HG02610 (cell line): ENCODE results near the gene ADGRG4.

Source experiments
- ATAC-seq: cut with Tn5 transposase; IDR thresholded peaks from one replicate; pipeline ENCODE4 v1.9.1; 2021; ENCODE audit warnings: mild to moderate bottlenecking, moderate library complexity; ENCODE audit not compliant: unreplicated experiment

ADGRG4 gene

DNA sequence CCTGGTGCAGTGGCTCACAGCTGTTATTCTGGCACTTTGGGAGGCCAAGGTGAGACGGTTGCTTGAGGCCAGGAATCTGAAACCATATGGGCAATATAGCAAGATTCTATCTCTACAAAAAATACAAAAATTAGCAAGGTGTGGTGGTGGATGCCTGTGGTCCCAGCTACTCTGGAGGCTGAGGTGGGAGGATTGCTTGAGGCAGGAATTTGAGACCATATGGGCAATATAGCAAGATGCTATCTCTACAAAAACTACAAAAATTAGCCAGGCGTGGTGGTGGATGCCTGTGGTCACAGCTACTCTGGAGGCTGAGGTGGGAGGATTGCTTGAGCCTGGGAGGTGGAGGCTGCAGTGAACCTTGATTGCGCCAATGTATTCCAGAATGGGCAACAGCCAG is 2.3 kb downstream of the ADGRG4 start:
- no peak for ATAC-seq

DNA sequence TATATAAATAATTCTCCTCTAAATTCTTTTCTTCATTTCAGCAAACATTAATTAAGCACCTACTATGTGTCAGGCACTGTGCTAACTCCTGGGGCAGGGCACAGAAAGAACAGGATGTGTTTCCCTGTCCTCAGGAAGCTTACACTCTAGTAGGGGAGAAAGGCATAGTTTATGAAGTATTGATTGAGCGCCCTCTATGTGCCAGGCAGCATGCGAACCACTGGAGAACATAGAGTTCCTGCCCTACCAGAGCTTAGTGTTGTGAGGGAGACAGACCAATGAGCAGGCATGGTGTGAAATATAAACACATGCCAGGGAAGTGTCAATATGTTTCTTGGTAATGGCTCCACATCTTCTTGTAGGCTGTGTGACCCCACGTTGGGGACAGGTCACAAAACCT is 3.7 kb downstream of the ADGRG4 start:
- no peak for ATAC-seq

DNA sequence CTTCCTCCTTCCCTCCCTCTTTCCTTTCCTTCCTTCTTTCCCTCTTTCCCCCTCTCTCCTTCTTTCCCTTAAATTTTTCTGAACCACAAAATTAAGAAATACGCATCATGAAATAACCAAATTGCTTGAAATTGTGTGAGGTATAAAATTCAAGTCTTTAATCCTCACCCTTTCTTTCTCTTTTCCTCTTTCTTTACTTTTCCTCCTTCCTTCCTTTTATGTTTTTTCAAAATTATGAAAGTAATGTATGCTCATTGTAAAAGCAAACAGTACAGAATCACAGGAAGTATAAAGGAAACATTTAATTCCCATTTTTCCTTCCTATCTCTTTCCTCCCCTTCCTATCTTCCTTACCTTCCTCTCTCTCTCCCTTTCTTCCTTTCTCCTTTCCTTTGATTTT is 5.4 kb downstream of the ADGRG4 start:
- ATAC-seq = no peak

DNA sequence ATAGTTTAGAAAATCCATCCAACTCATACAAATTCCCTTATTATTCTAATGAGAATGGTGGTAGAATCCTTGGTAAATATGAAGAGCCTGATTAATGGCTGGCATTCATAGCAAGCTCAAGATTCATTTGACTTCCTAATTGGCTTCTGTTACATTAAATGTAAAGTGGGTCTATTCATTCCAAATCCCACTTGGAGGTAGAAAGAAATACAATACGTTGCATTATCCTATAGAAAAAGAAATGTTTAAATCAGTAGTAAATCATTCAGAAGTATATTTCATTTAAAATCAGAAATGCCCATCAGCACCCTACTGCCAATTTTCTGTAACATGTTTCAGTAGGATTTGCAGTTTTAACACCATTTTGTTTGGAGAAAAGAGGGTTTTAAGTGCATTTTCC is 6.7 kb downstream of the ADGRG4 start:
- no peak for ATAC-seq

- no peak for ATAC-seq
Observed at GRCh38 chrX:136310411-136310810, 9.6 kb downstream of the ADGRG4 start.

GRCh38 chrX:136318156-136318555 is 17.4 kb downstream of the ADGRG4 start:
- ATAC-seq = no peak

- no peak for ATAC-seq
Observed at GRCh38 chrX:136318895-136319597, 18.3 kb downstream of the ADGRG4 start.

DNA sequence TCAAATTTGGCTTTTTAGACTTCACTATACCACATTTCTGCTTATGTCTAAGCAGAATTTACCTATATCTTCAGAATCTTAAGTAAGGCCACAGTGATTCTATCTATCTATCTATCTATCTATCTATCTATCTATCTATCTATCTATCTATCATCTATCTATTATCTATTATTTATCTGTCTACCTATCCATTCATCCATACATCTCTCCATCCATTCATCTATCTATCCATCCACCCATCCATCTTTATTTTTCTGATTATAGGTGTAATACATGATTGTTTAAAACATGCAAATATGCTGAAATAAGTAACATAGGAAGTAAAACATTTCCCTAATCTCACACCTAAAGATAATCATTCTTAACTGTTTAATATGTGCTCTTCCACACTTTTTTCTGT is 18.8 kb downstream of the ADGRG4 start:
- ATAC-seq = no peak

- no peak for ATAC-seq
Observed at GRCh38 chrX:136321532-136321931, 20.8 kb downstream of the ADGRG4 start.

- ATAC-seq = no peak
Observed at GRCh38 chrX:136322064-136322463, 21.3 kb downstream of the ADGRG4 start.

DNA sequence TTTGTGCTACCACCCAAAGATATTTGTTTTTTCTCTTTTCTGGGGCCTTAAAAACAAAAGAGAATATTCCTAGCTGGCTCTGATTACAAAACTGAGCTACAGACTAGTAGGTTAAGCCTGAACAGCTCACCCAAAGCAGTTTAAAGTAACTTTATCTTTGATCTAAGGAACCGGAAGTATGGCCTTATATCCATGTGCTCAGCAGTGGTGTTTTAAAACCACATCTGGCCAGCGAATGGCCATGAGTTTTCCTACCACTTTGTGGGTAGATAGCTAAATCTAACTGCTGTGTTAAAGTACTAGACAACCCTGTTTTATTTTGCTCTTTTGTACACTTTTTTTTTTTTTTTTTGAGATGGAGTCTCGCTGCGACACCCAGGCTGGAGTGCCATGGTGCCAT is 24.6 kb downstream of the ADGRG4 start:
- no peak for ATAC-seq

DNA sequence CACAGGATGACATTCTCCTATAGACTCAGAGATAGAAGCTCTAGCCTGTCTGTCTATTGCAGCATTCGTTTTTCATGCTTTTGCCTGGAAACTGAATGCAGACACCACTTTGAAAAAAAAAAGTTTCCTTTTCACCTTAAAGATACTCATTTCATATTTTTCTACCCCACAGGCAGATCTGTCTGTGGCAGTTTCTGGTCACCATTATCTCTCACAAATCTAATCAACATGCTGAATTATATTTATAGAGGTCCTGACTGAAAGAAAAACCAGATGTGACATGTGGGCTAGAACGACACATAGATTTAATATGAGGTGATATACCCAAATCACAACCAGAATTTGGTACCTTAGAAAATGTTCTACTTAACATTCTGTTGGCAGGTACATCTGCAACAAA is 28.2 kb downstream of the ADGRG4 start:
- no peak for ATAC-seq

DNA sequence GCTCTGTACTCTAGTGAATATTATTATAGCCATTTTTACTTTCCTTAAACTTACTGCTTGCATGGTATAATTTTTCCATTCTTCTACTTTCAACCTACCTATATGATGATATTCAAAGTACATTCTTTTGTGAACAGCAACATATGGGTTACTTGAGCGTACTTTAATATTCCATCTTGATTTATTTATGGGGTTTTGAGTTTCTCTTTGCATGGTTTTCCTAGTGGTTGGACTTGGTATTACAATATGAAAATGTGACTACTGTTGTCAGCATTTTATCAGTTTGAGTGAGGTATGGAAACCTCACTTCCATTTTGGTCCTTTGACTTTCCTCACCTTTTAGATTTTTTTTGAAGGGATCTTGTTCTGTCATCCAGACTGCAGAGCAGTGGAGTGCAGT is 35.9 kb downstream of the ADGRG4 start:
- ATAC-seq = no peak

GRCh38 chrX:136339702-136340101 is 38.9 kb downstream of the ADGRG4 start:
- ATAC-seq = no peak

- ATAC-seq = no peak
Observed at GRCh38 chrX:136344320-136344719, 43.6 kb downstream of the ADGRG4 start.

GRCh38 chrX:136346506-136346905 is 45.7 kb downstream of the ADGRG4 start:
- no peak for ATAC-seq

DNA sequence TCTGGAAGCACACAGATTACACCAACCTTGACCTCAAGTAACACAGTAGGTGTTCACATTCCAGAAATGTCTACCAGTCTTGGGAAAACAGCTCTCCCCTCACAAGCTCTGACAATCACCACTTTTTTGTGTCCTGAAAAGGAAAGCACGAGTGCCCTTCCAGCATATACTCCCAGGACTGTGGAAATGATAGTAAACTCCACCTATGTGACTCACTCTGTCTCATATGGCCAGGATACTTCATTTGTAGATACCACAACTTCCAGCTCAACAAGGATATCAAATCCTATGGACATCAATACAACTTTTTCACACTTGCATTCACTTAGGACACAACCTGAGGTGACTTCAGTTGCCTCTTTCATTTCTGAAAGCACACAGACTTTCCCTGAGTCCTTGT is 46.9 kb downstream of the ADGRG4 start:
- ATAC-seq = no peak

DNA sequence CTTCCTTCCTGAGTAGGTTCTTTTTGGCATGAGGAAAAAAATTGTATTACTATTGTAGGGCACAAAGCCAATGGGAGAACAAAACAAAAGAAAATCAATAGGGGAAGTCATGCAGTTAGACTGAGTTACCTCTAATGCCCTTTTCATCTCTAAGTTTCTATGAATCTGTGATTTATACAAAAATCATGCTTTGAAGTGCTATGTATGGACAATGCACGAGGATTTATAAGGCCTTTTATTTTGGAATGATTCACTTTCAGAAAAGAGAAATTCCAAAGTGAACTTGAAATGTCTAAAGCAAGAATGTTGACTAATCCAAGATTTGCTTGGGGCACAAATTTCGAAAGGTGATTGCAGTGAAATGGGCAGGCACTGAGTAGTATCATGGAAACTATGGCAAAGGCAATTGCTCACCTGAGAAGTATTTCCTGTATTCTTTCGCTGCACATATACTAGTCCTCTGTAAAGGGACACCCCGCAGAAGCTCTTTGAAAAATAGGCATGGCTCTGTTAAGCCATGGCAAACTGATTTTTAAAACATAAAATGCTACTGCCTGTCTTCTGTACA is 52.8 kb downstream of the ADGRG4 start:
- no peak for ATAC-seq

DNA sequence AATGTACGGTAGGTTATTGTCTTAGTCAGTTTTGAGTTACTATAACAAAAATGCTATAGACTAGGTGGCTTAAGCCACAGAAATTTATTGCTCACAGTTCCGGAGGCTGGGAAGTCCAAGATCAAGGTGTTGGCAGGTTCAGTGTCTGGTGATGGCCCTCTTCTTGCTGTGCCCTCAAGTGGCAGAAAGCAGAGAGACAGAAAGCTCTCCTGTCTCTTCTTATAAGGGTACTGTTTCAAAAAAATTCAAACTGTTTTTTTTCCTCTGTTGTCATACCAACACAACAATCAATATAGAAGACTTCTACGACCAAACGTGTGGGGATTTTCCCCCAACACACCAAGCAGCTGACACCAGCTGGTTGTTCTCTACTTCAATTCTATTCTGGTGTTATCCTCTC is 53.4 kb downstream of the ADGRG4 start:
- no peak for ATAC-seq

GRCh38 chrX:136369377-136369776 is 68.6 kb downstream of the ADGRG4 start:
- ATAC-seq = no peak

GRCh38 chrX:136376713-136377112 is 76.0 kb downstream of the ADGRG4 start:
- no peak for ATAC-seq

GRCh38 chrX:136380010-136380769 is 79.4 kb downstream of the ADGRG4 start:
- no peak for ATAC-seq
